HG03060 (cell line): ENCODE measurements around the gene BLTP3A.
"Not testable (repeated sequence)": the region's sequence is repeated elsewhere in the genome, so short reads cannot be mapped to it uniquely, and the experiment has no call there.

Source experiments
- ATAC-seq: cut with Tn5 transposase; IDR thresholded peaks from one replicate; pipeline ENCODE4 v1.9.1; 2021; ENCODE audit warnings: low read depth, moderate number of reproducible peaks; ENCODE audit not compliant: unreplicated experiment

The BLTP3A gene

DNA sequence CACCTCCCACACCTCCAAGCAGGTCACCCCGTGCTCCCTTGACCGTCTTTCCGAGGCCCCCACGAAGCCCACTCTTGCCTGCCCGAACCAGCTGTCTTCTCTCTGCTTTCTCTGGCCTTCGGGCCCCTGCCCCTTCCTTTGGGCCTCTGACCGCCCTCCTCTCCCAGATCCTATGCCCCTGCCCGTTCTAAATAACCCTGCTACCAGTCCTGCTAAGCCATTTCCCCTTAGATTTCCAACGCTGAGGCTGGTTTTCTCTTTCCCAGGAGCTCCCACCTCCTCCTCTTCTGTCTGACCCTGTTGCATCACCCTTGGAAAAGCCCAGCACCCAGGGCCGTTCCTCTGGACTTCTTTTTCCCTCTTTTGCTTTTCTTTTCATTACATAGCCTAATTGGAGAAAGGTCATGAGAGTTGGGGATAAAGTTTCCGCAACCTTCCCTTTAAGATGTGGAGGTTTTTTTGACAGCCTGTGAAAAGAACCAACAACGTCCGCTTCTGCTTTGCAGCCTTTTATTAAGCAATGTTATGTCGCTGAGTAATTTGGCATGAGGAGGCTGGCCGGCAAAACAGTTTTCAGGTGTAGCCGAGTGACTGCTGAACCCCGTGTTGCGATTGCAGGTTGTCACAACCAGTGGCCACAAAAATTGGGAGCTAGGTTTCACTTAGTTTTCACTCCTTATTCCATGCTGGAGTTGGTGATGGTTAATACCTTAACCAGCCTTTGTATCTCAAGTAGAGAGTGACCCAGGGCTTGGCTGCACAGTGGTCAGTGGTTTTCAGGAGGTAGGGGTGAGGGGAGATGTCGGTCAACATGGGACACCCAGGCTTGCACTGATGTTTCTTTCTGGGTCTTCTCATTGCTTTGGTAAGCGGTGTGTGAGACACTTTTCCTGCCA lies 970 bp downstream of the BLTP3A start:
- no peak for ATAC-seq

DNA sequence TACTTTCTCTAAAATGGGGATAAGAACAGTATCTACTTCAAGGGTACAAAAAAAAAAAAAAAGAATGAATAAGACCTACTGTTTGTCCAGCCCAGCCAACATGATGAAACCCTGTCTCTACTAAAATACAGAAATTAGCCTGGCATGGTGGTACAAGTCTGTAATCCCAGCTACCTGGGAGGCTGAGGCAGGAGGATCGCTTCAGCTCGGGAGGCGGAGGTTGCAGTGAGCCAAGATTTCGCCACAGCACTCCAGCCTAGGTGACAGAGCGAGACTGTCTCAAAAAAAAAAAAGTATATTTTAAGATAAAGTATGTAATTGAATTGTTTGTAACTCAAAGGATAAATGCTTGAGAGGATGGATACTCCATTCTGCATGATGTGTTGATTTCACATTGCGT lies 2.0 kb downstream of the BLTP3A start:
- ATAC-seq: no peak

DNA sequence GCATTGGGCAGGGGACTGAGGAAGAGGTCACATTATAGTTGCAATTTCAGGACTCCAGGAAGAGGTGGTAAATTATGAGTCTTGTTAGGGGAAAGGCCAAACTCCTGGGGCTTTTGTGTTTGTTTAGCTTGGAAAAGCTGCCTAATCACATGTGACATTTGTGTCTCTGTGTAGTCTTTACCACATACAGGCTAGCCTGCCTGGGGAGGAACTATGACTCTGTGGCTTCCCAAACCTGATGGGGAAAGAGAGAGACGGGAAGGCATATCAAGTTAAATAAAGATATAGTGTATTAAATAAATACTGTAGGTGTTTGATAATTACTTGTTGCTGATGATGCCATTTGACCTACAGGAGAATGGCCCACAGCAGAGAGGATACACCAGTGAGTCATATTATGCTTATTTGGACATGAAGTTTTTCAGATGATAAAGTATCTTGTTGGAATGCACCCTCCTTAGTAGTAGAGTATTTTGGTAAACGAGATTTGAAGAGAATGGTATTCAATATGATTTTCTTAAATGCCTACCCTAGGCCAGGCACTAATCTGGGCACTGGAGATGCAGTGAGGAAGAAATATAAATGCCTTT lies 4.0 kb downstream of the BLTP3A start:
- no peak for ATAC-seq

DNA sequence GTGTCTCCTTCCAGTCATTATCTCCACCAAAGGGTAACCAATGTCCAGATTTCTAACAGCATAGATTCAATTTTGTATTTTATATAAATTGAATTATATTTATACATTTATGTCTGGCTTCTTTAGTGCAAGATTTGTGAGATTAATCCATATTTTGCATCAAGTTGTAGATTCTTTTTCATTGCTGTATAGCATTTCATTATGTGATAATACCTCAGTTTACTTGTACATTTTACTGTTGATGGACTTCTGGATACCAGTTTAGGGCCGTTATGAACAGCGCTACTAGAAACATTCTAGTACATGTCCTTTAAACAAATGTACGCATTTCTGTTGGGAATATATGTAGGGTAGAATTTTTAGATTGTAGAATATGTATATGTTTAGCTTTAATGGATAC lies 6.2 kb downstream of the BLTP3A start:
- no peak for ATAC-seq

DNA sequence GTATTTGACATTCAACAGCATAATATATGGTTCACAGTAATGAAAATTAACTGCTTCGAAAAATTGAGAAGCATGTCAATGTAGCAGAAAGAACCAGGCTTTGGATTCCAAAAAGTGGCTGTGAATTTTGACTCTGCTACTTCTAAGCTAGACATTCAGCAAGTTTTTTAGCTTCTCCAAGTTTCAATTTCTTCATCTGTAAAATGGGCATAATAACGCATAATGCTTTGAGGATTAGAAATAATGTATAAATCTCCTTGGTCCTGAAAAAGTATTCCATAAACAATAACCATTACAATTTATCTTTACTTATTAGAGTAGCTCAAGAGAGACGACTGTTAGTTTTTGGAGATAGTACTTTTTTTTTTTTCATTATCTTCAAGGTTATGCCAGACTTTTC lies 7.7 kb downstream of the BLTP3A start:
- ATAC-seq: no peak

- ATAC-seq: no peak
These were observed 12.7 kb downstream of the BLTP3A start for GRCh38 chr6:34804543-34804942.

GRCh38 chr6:34805074-34805473 lies 13.2 kb downstream of the BLTP3A start:
- ATAC-seq: not testable (repeated sequence)

DNA sequence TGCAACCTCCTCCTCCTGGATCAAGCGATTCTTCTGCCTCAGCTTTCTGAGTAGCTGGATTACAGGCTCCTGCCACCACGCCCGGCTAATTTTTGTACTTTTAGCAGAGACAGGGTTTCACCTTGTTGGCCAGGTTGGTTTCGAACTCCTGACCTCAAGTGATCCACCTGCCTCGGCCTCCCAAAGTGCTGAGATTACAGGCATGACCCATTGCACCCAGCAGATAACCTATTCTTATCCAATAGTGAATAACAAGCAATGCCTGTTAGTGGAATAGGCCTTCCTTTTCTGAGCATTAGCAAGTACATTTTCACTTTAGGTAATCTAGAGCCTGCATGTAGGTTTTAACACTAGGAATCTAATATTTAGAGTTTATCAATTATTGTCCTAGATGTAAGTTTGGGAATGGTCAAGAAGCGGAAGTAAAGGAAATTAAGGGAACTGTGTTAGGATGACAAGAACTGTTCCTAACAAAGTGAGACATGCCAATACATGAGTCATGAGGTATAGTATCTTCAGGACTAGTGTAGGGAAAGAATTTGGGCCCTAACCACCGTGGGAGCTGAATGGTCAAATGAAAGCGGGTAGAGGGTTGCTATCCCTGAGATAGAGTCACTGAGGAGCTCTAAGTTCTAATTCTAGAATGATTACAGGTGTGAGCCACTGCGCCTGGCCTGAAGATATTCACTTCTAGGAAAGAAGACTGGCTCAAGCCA lies 15.0 kb downstream of the BLTP3A start:
- ATAC-seq: no peak

- not testable (repeated sequence) for ATAC-seq
These were observed 16.6 kb downstream of the BLTP3A start for GRCh38 chr6:34808473-34808872.

- not testable (repeated sequence) for ATAC-seq
These were observed 17.5 kb downstream of the BLTP3A start for GRCh38 chr6:34809419-34809818.

GRCh38 chr6:34810017-34810882 lies 18.4 kb downstream of the BLTP3A start:
- ATAC-seq: no peak

DNA sequence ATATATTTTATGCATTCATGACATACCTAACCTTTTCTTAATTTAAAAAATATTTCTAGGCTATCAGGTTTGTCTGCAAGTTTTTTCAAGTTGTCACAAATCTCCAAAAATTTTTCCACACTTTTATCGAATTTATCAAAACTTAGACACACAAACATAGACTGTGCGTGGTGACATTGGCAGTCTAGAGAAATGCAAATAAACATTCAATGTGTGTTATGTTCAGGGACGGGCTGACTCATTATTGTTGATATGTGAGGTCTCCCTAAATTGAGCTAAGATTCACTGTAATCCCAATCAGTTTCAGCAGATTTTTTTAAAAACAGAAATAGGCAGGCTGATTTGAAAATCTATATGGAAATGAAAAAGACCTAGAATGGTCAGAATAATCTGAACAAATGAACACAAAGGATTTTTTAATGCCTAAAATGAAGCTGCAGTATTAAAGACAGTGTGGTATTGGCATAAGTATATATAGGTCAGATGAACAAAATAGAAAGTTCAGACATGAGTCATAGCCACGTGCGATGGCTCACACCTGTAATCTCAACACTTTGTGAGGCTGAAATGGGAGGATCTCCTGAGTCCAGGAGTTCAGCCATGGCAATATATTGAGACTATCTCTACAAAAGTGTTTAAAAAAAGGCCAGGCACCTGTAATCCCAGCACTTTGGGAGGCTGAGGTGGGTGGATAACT lies 19.2 kb downstream of the BLTP3A start:
- peak; percentile 86 for ATAC-seq

DNA sequence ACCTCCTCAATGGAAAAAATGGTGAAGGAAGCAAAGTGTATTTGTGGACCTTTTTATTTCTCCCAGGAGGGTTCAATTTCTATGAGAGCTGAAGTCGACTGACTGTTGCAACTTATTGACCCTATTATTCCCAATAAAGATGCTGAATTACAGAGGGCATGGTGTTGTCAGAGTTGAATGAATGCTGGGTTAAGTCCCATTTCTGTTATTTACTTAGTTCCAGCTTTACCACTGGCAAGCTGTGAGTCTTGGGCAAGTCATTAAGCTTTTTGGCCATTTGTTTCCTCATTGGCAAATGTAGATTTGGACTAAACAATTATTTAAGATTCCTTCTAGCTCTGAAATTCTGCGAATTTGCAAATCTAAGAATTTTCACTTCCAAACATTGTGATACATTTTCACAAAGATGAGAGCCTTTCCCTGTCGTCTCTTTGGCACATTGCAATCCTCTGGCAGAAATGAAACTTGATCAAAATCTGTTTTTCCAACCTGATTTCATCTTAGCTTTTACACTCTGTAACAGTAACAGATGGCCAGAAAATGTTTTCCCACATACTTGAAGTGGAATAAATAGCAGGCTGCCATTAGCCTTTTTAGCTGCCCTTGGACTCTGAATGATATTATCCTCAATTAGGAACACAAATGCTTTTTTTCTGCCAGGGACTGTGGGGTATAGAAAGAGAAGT lies 21.3 kb downstream of the BLTP3A start:
- ATAC-seq: no peak

GRCh38 chr6:34816635-34817301 lies 24.9 kb downstream of the BLTP3A start:
- ATAC-seq: no peak

- no peak for ATAC-seq
These were observed 25.6 kb downstream of the BLTP3A start for GRCh38 chr6:34817446-34817845.

DNA sequence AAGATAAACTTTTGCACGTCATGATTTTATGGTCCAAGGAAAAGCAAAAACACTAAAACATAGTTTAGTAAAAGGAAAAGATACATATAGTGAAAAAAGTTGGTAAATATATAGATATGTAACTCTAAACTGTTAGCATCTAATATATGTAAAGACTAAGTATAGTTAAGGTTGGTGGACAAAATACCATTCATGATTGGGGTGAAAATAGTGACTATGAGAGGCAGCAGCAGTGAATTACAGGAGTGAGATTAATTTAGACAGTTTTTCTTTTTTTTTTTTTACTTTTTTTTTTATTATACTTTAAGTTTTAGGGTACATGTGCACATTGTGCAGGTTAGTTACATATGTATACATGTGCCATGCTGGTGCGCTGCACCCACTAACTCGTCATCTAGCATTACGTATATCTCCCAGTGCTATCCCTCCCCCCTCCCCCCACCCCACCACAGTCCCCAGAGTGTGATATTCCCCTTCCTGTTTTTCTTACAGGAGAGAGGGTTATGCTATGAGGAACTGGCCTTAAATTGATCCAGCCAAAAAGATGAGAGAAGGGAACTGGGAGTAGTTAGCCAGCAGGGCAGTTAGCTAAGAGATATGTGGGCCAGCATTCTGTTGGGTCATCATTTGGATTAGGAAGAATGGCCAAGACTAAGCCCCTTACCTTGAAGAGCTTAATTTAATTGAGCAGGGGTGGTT lies 27.1 kb downstream of the BLTP3A start:
- not testable (repeated sequence) for ATAC-seq

DNA sequence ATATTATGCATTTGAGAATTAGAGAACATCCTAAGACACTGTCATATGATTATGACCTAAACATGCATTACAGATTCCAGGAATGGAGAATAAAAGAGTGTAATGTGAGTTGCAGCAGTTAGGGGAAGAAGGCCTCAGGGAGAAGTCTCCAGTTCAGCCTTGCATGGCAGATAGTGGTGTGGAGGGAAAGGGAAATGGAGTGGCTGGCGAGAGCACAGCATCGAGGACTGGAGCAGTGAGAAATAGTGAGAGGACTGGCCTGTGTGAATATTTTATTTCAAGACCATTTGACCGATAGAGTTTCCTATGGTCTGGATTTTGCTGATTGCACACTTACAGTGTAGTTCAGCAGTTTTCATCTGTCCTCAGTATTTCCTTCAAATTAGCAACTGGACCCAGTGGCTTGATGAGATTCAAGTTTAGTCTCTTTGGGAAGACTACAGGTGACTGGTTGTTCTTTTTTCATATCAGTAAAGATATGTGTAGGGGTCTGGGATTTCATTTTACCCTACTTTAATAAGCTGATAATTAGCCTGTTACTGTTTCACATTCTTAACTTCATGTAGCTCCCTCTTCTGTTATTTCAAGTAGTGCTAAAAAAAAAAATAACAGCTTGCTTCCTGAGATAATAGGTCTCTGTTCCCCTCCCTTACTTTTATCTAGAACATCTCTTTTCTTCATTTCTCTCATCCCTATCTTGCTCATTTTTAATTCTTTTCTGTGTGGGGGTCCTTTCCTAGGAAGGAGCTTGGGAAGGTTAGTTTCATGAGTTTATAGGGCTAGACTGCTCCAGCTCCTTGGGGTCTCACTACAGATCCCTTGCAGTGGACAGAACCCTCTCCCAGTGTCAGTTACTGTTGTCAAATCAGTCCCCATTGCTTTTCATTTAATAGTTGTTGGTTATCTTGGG lies 27.9 kb downstream of the BLTP3A start:
- ATAC-seq: no peak
